Loucy (cell line): ENCODE results near the gene RALGDS.

ENCODE experiments used
- EZH2phosphoT487 ChIP-seq: fragments of 200-600 bp; IDR thresholded peaks from 2 replicates; pipeline ENCODE4 v1.6.1; 2018; ENCODE audit warnings: antibody characterized with exemption, mild to moderate bottlenecking, moderate library complexity, borderline replicate concordance
- TF ChIP-seq, protein P1 (sequence below): fragments of 200-600 bp; sonication (generic); conservative IDR thresholded peaks from 2 replicates; pipeline ENCODE4 v1.5.1; 2014; ENCODE audit warnings: mild to moderate bottlenecking, antibody characterized with exemption, low read length

DNA sequence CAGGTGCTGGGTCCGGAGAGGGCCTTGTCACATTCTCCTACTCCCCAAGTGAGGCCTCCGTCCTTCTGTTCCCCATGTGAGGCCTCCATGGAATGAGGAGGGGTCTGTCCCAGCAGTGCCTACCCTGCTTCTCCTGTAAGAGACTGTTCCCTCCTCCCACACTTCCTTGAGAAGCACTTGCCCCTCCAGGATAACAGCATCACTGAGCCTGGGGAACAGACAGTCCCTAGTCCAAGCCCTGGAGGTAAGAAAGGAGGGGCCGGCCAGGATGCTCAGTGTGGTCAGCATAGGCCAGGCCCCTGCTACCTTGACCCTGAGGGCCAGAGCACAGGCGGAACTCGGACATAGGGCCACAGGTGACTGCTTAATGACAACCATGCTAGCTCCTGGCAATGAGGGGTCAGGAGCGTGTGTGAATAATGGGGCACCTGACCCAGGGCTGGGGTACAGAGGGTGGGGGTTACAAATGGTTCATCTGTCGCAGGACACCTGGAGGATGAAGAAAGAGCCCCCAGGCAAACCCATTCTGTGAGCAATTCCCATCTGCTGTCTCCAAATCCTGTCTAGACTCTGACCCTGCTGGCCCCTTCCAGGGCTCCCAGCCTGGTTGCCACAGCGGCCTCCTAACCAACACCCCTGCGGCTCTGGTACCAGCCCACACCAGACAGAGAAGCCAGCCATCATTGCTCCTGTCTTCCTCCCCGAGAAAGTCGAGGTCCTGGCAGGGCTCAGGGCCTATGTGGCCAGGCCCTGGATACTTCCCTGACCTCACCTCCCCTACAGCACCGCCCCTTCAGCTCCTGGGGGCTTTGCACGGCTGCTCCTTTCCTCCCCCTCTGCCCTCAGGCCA is 20.3 kb downstream of the RALGDS start:
- TF ChIP-seq, protein P1, sequence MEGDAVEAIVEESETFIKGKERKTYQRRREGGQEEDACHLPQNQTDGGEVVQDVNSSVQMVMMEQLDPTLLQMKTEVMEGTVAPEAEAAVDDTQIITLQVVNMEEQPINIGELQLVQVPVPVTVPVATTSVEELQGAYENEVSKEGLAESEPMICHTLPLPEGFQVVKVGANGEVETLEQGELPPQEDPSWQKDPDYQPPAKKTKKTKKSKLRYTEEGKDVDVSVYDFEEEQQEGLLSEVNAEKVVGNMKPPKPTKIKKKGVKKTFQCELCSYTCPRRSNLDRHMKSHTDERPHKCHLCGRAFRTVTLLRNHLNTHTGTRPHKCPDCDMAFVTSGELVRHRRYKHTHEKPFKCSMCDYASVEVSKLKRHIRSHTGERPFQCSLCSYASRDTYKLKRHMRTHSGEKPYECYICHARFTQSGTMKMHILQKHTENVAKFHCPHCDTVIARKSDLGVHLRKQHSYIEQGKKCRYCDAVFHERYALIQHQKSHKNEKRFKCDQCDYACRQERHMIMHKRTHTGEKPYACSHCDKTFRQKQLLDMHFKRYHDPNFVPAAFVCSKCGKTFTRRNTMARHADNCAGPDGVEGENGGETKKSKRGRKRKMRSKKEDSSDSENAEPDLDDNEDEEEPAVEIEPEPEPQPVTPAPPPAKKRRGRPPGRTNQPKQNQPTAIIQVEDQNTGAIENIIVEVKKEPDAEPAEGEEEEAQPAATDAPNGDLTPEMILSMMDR, result no peak
- TF ChIP-seq EZH2phosphoT487, result no peak
